WI38 (cell line): Measurements from ENCODE around the gene MOBP.
"Not testable (repeated sequence)": the region's sequence is repeated elsewhere in the genome, so short reads cannot be mapped to it uniquely, and the experiment has no call there.

Source experiments
- H3K4me3 ChIP-seq: 2 replicates; pipeline ENCODE4 v1.5.1; 2011; ENCODE audit warnings: low read depth, mild to moderate bottlenecking, control low read depth, low read length
- TF ChIP-seq, protein P1 (sequence below): IDR thresholded peaks from 2 replicates; pipeline ENCODE4 v1.5.1; 2012; ENCODE audit warnings: low read depth, mild to moderate bottlenecking, control low read depth, low read length

MOBP gene, protein sequence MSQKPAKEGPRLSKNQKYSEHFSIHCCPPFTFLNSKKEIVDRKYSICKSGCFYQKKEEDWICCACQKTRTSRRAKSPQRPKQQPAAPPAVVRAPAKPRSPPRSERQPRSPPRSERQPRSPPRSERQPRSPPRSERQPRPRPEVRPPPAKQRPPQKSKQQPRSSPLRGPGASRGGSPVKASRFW

DNA sequence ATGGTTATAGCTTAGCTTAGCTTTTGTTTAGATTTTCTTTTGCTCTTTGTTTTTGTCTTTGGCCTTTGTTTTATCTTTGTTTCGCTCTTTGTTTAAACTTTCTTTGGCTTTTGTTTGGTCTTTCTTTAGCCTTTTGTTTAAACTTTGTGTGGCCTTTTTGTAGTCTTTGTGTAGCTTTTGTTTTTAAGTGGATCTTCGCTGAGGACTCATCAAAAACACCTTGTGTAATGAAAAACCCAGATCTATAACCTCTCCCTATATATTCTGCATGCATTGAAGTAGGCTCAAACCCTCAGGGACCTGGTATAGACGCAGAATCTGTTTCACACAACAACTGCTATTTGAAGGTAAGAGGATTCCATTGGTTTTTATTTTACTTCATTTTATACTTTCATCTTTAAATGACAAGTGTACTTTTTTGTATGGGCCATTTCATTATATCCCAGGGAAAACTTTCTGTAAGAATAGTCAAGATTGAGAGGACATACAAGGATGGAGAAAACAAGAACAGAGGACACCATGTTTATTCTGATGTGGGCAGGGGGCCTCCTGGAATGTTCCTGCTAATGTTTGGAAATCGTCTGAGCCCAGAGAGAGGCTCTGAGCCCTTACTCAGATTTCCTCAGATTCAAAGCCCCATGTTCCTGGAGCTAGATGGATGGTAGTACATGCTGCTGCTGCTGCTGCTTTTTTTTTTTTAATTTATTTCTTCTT, at the start of gene MOBP:
Gene MOBP (plus strand): TSS at position 287 of the 714 bp plus-strand sequence. CDS start 34,390 bp downstream, outside the sequence.
- TF ChIP-seq, protein P1, sequence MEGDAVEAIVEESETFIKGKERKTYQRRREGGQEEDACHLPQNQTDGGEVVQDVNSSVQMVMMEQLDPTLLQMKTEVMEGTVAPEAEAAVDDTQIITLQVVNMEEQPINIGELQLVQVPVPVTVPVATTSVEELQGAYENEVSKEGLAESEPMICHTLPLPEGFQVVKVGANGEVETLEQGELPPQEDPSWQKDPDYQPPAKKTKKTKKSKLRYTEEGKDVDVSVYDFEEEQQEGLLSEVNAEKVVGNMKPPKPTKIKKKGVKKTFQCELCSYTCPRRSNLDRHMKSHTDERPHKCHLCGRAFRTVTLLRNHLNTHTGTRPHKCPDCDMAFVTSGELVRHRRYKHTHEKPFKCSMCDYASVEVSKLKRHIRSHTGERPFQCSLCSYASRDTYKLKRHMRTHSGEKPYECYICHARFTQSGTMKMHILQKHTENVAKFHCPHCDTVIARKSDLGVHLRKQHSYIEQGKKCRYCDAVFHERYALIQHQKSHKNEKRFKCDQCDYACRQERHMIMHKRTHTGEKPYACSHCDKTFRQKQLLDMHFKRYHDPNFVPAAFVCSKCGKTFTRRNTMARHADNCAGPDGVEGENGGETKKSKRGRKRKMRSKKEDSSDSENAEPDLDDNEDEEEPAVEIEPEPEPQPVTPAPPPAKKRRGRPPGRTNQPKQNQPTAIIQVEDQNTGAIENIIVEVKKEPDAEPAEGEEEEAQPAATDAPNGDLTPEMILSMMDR, result no peak

DNA sequence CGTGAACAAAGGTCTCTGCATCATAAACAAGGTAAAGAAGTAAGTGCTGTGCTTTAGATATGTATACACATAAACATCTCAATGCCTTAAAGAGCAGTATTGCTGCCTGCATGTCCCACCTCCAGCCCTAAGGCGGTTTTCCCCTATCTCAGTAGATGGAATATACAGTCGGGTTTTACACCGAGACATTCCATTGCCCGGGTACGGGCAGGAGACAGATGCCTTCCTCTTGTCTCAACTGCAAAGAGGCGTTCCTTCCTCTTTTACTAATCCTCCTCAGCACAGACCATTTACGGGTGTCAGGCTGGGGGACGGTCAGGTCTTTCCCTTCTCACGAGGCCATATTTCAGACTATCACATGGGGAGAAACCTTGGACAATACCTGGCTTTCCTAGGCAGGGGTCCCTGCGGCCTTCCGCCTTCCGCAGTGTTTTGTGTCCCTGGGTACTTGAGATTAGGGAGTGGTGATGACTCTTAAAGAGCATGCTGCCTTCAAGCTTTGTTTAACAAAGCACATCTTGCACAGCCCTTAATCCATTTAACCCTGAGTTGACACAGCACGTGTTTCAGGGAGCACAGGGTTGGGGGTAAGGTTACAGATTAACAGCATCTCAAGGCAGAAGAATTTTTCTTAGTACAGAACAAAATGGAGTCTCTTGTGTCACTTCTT, 48.8 kb upstream of the MOBP start:
- not testable (repeated sequence) for H3K4me3 ChIP-seq

More for the DNA sequence above, at the start of gene MOBP:
- H3K4me3 ChIP-seq, result no peak within 1 kb of the TSS

DNA sequence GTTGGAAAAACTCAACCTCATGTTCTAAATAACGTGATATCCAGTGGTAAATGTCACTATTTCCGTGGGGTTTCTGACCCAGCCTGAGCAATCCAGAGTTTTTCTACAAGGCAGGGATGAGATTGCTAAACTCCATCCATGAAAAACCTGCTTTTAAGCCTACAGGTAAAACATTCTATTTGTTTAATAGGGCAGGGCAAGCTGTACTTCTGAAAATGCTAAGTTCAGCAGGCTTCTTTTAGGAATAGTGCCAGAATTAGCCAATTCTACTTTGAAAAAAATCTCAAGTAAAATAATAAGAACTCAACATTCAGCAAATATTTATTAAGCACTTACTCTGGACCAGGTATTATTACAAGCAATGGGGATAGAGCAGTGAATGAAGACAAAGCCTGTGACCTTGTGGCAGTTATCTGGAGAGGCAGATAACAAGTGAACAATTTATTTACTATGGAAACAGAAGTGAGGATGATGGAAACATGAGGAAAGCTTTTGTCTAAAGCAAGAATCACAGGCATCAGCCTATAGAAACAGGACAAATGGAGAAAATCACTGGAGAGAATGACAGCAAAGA, 47.7 kb upstream of the MOBP start:
- TF ChIP-seq, protein P1, result no peak
- no peak overlapping the region for H3K4me3 ChIP-seq

DNA sequence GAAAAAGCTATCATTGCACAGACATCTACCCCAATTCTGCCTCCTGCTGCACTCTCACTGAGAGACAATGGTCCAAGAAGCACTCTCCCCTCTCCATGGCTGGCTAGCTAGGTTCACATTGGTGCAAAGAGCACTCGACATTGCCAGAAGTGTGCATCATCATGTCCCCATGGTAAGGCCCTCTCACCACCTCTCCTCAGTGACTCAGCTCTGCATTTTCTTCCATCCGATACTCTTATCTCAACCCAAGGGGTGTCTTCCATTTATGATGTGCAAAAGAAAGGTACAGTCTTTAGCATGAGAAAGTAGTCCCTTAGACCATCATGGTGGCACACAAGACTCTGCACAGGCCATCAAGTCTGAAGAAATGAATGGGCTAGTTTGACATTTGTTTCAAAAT, 46.9 kb upstream of the MOBP start:
- H3K4me3 ChIP-seq, result no peak overlapping the region
- TF ChIP-seq, protein P1, result no peak

DNA sequence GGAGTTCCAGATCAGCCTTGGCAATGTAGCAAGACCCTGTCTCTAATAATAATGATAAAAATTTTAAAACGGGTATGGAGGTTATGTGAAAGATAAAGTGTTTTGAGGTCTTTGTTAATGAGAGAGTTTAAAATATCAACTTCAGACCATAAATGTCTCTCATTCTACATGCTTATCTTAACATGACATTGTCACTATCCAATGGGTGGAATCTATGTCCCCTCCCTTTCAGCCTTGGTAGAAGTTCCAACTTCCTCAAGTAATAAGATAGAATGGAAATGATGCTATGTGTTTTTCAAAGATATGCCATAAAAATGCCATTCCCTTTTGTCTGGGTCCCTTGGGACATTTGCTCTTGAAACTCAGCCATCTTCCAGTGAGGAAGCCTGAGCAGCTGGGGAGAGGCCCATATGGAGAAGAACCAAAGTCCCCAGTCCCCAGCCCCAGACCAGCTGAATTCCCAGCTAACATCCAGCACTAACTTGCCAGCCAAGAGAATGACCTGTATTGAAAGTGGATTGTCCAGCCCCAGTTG, 44.0 kb upstream of the MOBP start:
- no peak overlapping the region for H3K4me3 ChIP-seq

DNA sequence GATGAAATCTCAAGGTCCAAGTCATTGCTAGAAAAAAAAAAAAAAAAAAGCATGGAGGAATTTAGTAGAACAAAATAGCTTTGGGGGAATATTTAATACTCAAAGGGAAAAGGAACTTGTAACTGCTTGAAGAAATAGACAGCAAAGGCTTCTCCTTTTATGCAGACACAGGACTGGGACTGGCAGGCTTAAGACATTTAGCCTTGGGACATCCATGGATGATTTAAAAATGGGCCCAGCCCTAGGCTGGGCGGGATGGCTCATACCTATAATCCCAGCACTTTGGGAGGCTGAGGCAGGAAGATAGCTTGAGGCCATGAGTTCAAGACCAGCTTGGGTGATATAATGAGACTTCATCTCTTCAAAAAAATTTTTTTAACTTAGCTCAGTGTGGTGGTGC, 41.2 kb upstream of the MOBP start:
- H3K4me3 ChIP-seq, result no peak overlapping the region
- TF ChIP-seq, protein P1, result no peak

More for the DNA sequence above, 44.0 kb upstream of the MOBP start:
- TF ChIP-seq, protein P1, result no peak

DNA sequence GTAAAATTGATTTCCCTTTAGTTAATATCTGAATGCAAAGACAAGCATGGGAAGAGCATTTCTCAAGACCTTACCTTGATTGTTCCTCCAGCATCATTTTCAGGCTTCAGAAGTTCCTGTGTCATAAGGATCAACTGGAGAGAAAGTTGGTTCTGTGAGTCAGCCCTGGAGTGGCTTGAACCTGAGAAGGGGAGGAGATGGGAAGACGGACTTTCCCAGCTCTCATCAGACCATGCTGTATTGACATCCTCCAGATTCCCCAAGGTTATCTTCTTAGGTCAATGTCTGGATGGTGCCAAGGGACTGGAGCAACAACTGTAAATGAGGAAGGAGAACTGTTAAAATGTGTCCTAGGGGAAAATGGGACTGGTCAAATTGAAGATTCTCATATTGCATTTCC, 40.0 kb upstream of the MOBP start:
- H3K4me3 ChIP-seq, result no peak overlapping the region
- TF ChIP-seq, protein P1, result no peak
